SK-N-MC (cell line): ENCODE measurements around the gene CTNND2.

ENCODE experiments used
- EZH2 ChIP-seq: fragments of 200-600 bp; sonication (generic); IDR thresholded peaks from one replicate; pipeline ENCODE4 v1.6.1; 2017; ENCODE audit warnings: antibody characterized with exemption
- FOXP2 ChIP-seq: optimal IDR thresholded peaks from 2 replicates; pipeline ENCODE3; 2011; ENCODE audit warnings: mild to moderate bottlenecking, moderate library complexity; ENCODE audit not compliant: insufficient read depth; ENCODE audit errors: extremely low read length, control extremely low read depth
- POLR2AphosphoS5 ChIP-seq: IDR thresholded peaks from 2 replicates; pipeline ENCODE4 v1.6.1; 2012; ENCODE audit warnings: mild to moderate bottlenecking, low read depth, low read length, borderline replicate concordance

GRCh38 chr5:11007269-11007870 lies 896.9 kb downstream of the CTNND2 start:
- no peak for TF ChIP-seq POLR2AphosphoS5
- no peak for TF ChIP-seq EZH2
- TF ChIP-seq FOXP2: no peak
